Natural killer cell (primary cell): Measurements from ENCODE around the gene SYMPK. TPM values are rescaled to one million over a fixed set of nuclear protein-coding genes. Genes with fewer than 3 reads are reported as not detected.

ENCODE experiments used
- ATAC-seq, 3 donors: fragments of 150-1000 bp in 2 of 3; fragments of 200-7000 bp in 1 of 3; cut with Tn5 transposase; 1 replicate in 1 of 3; 2 replicates in 2 of 3; pipeline ENCODE4 v1.10.0; 2021; ENCODE audit warnings: mild to moderate bottlenecking in 2 of 3, moderate library complexity in 2 of 3
- DNase-seq, 2 donors: peaks; one replicate each; pipeline versions ENCODE4 v3.0.0 to v3.0.0-alpha.2; 2013 to 2021; ENCODE audit warnings: mixed read lengths in 1 of 2
- H3K27ac ChIP-seq: one replicate; pipeline ENCODE4 v1.5.1; 2013; ENCODE audit warnings: mild to moderate bottlenecking, low read length
- H3K27me3 ChIP-seq: one replicate; pipeline ENCODE4 v1.6.1; 2013; ENCODE audit warnings: low read length; ENCODE audit not compliant: control insufficient read depth, insufficient read depth
- H3K36me3 ChIP-seq: one replicate; pipeline ENCODE4 v1.6.1; 2013; ENCODE audit warnings: low read length; ENCODE audit not compliant: control insufficient read depth, insufficient read depth
- H3K4me1 ChIP-seq: one replicate; pipeline ENCODE4 v1.6.1; 2013; ENCODE audit warnings: low read length; ENCODE audit not compliant: control insufficient read depth, insufficient read depth
- H3K4me3 ChIP-seq: one replicate; pipeline ENCODE4 v1.5.1; 2013; ENCODE audit warnings: low read length
- H3K9me3 ChIP-seq: one replicate; pipeline ENCODE4 v1.6.1; 2013; ENCODE audit warnings: low read length; ENCODE audit not compliant: control insufficient read depth, insufficient read depth
- H3K27ac Mint-ChIP-seq, 2 donors: one replicate each; pipeline ENCODE4 v1.8.0; 2022; ENCODE audit warnings: mild to moderate bottlenecking in 2 of 2, mixed read lengths in 2 of 2, moderate library complexity in 1 of 2
- H3K27me3 Mint-ChIP-seq, 2 donors: one replicate each; pipeline ENCODE4 v1.8.0; 2022; ENCODE audit warnings: low read depth in 2 of 2, mixed read lengths in 2 of 2
- H3K36me3 Mint-ChIP-seq: one replicate; pipeline ENCODE4 v1.8.0; 2022; ENCODE audit warnings: mixed read lengths
- H3K4me1 Mint-ChIP-seq, 2 donors: one replicate each; pipeline ENCODE4 v1.8.0; 2022; ENCODE audit warnings: mixed read lengths in 2 of 2
- H3K4me3 Mint-ChIP-seq: one replicate; pipeline ENCODE4 v1.8.0; 2022; ENCODE audit warnings: mild to moderate bottlenecking, moderate library complexity, mixed read lengths
- H3K9me3 Mint-ChIP-seq, 2 donors: one replicate each; pipeline ENCODE4 v1.8.0; 2022; ENCODE audit warnings: mixed read lengths in 2 of 2
- WGBS: methylation state at CpG from one replicate; pipeline ENCODE4 v1.1.7; 2013; ENCODE audit warnings: missing lambda C conversion rate; ENCODE audit not compliant: insufficient coverage; 5-methylcytosine and 5-hydroxymethylcytosine counted together
- intact Hi-C: fragments of 100-400 bp; cut with micrococcal nuclease; formaldehyde crosslinking; loops from one replicate; pipeline ENCODE4 v1.14.2; 2022
- total RNA-seq, 4 donors: library from RNA; stranded (reverse); fragments of 120-200 nt in 1 of 4; gene quantifications; one replicate each; pipeline versions ENCODE4 v1.2.3 to v1.2.4, GENCODE V29; 2013 to 2022
- TF ChIP-seq, protein P1 (sequence below): fragments of 200-600 bp; IDR thresholded peaks from one replicate; pipeline ENCODE4 v1.8.0; 2022; ENCODE audit warnings: antibody characterized with exemption

SYMPK gene
- total RNA-seq, 3 donors from 2014 or later (not counting 1 experiment from before 2014, with no cell fraction given) = 86.4 to 94.8 (median 86.7) TPM

DNA sequence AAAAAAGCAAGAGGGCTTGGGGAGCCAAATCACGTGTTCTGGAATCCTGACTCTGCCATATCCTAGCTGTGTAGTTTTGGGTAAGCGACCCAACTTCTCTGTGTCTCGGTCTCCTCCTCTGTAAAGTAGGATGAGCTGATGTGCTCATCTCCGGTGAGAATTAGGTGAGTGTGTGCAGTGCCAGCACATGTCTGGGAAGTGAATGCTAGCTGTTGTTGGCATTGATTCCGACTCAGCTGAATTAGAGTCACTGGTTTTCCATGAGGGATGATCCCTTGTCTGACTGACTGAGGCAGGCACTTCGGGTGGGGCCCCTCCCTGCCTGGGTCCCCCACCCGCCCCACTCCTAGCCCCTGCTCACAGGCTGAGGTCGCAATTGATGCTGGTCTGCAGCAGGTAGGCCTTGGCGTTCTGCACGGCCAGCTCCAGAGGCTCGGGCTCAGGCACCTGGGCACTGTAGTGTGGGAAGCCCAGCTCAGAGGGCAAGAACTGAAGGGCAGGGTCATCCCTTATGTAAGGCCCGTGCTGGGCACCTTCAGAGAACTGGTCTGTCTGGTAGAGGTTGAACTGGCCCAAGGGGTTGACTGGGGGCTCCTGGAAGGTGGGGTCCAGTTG lies 48.7 kb downstream of the SYMPK start:
- Histone ChIP-seq H3K36me3 (no peaks in the 10 kb centered on the region), H3K4me1 (peaks cover 31% of the 10 kb centered on the region), H3K27ac (no peak overlapping the region), H3K4me3 (no peak overlapping the region), H3K9me3 (no peaks in the 10 kb centered on the region), H3K27me3 (peaks cover 6% of the 10 kb centered on the region)
- Mint-ChIP-seq H3K36me3 (no peaks in the 10 kb centered on the region), H3K27ac (no peak overlapping the region), H3K4me1 (peaks cover 0 to 14% of the 10 kb centered on the region in 2 donors), H3K27me3 (peaks cover 0 to 7% of the 10 kb centered on the region in 2 donors), H3K4me3 (peak overlapping the region; percentile 38), H3K9me3 (no peaks in the 10 kb centered on the region)
- TF ChIP-seq, protein P1, sequence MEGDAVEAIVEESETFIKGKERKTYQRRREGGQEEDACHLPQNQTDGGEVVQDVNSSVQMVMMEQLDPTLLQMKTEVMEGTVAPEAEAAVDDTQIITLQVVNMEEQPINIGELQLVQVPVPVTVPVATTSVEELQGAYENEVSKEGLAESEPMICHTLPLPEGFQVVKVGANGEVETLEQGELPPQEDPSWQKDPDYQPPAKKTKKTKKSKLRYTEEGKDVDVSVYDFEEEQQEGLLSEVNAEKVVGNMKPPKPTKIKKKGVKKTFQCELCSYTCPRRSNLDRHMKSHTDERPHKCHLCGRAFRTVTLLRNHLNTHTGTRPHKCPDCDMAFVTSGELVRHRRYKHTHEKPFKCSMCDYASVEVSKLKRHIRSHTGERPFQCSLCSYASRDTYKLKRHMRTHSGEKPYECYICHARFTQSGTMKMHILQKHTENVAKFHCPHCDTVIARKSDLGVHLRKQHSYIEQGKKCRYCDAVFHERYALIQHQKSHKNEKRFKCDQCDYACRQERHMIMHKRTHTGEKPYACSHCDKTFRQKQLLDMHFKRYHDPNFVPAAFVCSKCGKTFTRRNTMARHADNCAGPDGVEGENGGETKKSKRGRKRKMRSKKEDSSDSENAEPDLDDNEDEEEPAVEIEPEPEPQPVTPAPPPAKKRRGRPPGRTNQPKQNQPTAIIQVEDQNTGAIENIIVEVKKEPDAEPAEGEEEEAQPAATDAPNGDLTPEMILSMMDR = no peak
- intact Hi-C loops = no loop called here
- DNase-seq (no peak), ATAC-seq (no peak)
- WGBS = 95% methylated on average over 12 of the region's 12 CpGs

DNA sequence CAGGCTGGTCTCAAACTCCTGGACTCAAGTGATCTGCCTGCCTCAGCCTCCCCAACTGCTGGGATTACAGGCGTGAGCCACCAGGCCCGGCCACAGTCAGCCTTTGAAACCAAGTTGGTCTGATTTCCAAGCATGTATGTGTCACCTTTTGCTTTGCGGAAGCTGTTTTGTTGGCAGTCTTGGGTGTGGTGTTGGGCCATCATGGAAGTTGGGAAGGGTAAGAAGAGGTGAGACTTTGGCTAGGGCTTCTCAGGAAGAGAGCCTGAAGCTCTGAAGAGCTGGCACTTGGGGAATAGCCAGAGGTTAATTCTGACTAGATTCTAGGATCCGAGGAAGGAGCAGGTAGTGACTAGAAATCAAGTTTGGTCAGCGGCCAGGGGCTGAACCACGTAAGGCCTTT lies 50.6 kb downstream of the SYMPK start:
- Histone ChIP-seq H3K9me3 (no peaks in the 10 kb centered on the region), H3K4me3 (no peak overlapping the region), H3K4me1 (peaks cover 28% of the 10 kb centered on the region), H3K27ac (no peak overlapping the region), H3K36me3 (no peaks in the 10 kb centered on the region), H3K27me3 (peaks cover 6% of the 10 kb centered on the region)
- ATAC-seq (no peak), DNase-seq (no peak)
- Mint-ChIP-seq H3K36me3 (no peaks in the 10 kb centered on the region), H3K27me3 (peaks cover 0 to 7% of the 10 kb centered on the region in 2 donors), H3K27ac (no peak overlapping the region), H3K4me3 (no peak overlapping the region), H3K4me1 (peaks cover 0 to 14% of the 10 kb centered on the region in 2 donors), H3K9me3 (no peaks in the 10 kb centered on the region)
- intact Hi-C loops = no loop called here
- TF ChIP-seq, protein P1 = no peak
- WGBS = 90% methylated on average over 6 of the region's 6 CpGs

DNA sequence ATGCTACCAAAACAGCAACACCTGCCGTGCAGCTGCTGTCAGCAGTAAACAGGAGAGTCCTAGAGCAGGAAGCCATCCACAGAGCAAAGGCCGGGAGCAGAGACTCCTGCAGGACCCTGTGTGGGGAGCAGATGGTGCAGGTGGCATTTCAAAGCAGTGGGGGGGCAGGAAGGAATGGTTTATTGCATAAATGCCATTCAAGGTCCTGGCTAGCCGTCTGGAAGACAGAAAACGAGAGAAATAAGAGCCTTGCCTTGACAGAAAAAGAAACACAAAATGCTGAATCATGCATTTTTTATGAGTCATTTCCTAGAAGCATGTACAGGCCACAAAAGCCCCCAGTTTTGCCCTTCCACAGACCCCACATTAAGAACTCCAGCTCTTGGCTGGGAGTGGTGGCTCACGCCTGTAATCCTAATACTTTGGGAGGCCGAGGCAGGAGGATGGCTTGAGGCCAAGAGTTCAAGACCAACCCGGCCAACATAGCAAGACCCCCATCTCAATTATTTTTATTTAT lies 53.2 kb downstream of the SYMPK start:
- H3K27me3 Mint-ChIP-seq = peaks cover 0 to 7% of the 10 kb centered on the region in 2 donors
- ATAC-seq = no peak
- no peak overlapping the region for H3K4me3 Mint-ChIP-seq
- Histone ChIP-seq H3K27me3 (peaks cover 4% of the 10 kb centered on the region), H3K9me3 (no peaks in the 10 kb centered on the region), H3K4me3 (no peak overlapping the region), H3K36me3 (no peaks in the 10 kb centered on the region), H3K27ac (no peak overlapping the region), H3K4me1 (peaks cover 6% of the 10 kb centered on the region)
- peaks cover 0 to 4% of the 10 kb centered on the region in 2 donors for H3K4me1 Mint-ChIP-seq
- H3K36me3 Mint-ChIP-seq = no peaks in the 10 kb centered on the region
- 5% methylated on average over 5 of the region's 7 CpGs for WGBS
- TF ChIP-seq, protein P1 = no peak
- no peak for DNase-seq
- H3K27ac Mint-ChIP-seq = no peak overlapping the region
- intact Hi-C loops = no loop called here
- H3K9me3 Mint-ChIP-seq = no peaks in the 10 kb centered on the region

DNA sequence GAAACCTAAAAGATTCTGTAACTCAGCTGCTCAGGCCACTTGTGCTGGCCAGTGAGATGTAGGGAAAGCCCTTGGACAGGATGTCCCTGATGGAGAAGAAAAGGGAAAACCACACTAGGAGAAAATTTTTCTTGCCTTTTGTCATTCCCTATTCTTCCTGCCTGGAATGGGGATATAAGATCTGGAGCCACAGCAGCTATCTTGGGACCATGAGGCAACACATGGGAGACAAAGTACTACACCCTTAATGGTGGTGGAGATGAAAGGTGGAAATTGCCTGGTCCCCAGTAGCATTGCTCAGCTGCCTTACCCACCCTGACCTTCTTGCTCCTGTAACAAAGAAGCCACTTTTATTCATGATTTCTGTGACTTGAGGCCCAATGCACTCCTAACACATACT lies 57.2 kb downstream of the SYMPK start:
- H3K27ac Mint-ChIP-seq = no peak overlapping the region
- no peak overlapping the region for H3K4me3 ChIP-seq
- no peaks in the 10 kb centered on the region for H3K36me3 ChIP-seq
- peaks cover 4% of the 10 kb centered on the region for H3K4me1 ChIP-seq
- ATAC-seq = no peak
- no peaks in the 10 kb centered on the region for H3K27me3 ChIP-seq
- intact Hi-C loops = no loop called here
- no peaks in the 10 kb centered on the region for H3K36me3 Mint-ChIP-seq
- H3K4me1 Mint-ChIP-seq = peaks cover 0 to 4% of the 10 kb centered on the region in 2 donors
- no peak overlapping the region for H3K27ac ChIP-seq
- no peak for DNase-seq
- no peaks in the 10 kb centered on the region for H3K9me3 Mint-ChIP-seq
- H3K27me3 Mint-ChIP-seq = peaks cover 0 to 6% of the 10 kb centered on the region in 2 donors
- no peak overlapping the region for H3K4me3 Mint-ChIP-seq
- TF ChIP-seq, protein P1 = no peak
- H3K9me3 ChIP-seq = no peaks in the 10 kb centered on the region
